IMR-90 (cell line): ENCODE data around the gene SLC5A2. TPM values are rescaled to one million over a fixed set of nuclear protein-coding genes. Genes with fewer than 3 reads are reported as not detected.

ENCODE experiments used
- ATAC-seq: fragments of 200-7000 bp; cut with Tn5 transposase; 2 replicates; pipeline ENCODE4 v1.9.1; 2020; ENCODE audit warnings: low read depth, mild to moderate bottlenecking, moderate library complexity
- BruUV-seq: library from RNA; stranded (reverse); fragments of 400-500 nt; replicated peaks from 2 replicates; lab custom pipeline; 2021; lab: Mats Ljungman, UMichigan
- CTCF ChIA-PET: fragments of 300-600 bp; formaldehyde crosslinking; extraction: SDS; loops from one replicate; lab custom pipeline; 2021; ENCODE audit warnings: antibody characterized with exemption; lab: Yijun Ruan, JAX
- POLR2A ChIA-PET: fragments of 300-600 bp; sonication (Branson Sonifier 250); formaldehyde crosslinking; loops from one replicate; lab custom pipeline; 2022; ENCODE audit warnings: antibody characterized with exemption; ENCODE audit not compliant: unreplicated experiment; lab: Charles Lee
- DNase-seq: peaks from one replicate; pipeline ENCODE4 v3.0.0; 2013
- H2AFZ ChIP-seq: replicated peaks from 2 replicates; pipeline ENCODE3; 2013; ENCODE audit warnings: low read length, mild to moderate bottlenecking; ENCODE audit not compliant: poor library complexity
- H2AK5ac ChIP-seq: 2 replicates; pipeline ENCODE4 v1.6.1; 2013; ENCODE audit warnings: low read depth, low read length, inconsistent platforms
- H2AK9ac ChIP-seq: replicated peaks from 2 replicates; pipeline ENCODE3; 2013; ENCODE audit warnings: mild to moderate bottlenecking, low read depth, low read length, moderate library complexity; ENCODE audit not compliant: poor library complexity
- H2BK120ac ChIP-seq: 2 replicates; pipeline ENCODE4 v1.6.1; 2013; ENCODE audit warnings: low read depth, low read length, inconsistent platforms
- H2BK15ac ChIP-seq: 3 replicates; pipeline ENCODE4 v1.6.1; 2013; ENCODE audit warnings: low read depth, low read length, inconsistent platforms
- H2BK20ac ChIP-seq: 2 replicates; pipeline ENCODE4 v1.6.1; 2013; ENCODE audit warnings: low read depth, mild to moderate bottlenecking, inconsistent platforms, low read length, moderate library complexity
- H2BK5ac ChIP-seq: 2 replicates; pipeline ENCODE4 v1.6.1; 2013; ENCODE audit warnings: mild to moderate bottlenecking, low read depth, low read length, inconsistent platforms; ENCODE audit not compliant: poor library complexity, severe bottlenecking
- H3K14ac ChIP-seq: replicated peaks from 2 replicates; pipeline ENCODE4 v1.6.1; 2013; ENCODE audit warnings: low read depth, low read length, inconsistent platforms
- H3K18ac ChIP-seq: 2 replicates; pipeline ENCODE4 v1.6.1; 2013; ENCODE audit warnings: low read depth, low read length, control low read depth
- H3K23ac ChIP-seq: 2 replicates; pipeline ENCODE4 v1.6.1; 2013; ENCODE audit warnings: low read depth, low read length, inconsistent platforms
- H3K27ac ChIP-seq: 2 replicates; pipeline ENCODE4 v1.5.1; 2013; ENCODE audit warnings: mild to moderate bottlenecking, control low read depth, low read length; ENCODE audit not compliant: insufficient read depth
- H3K27me3 ChIP-seq: 2 replicates; pipeline ENCODE4 v1.6.1; 2013; ENCODE audit warnings: low read length; ENCODE audit not compliant: control insufficient read depth, insufficient read depth
- H3K36me3 ChIP-seq: 2 replicates; pipeline ENCODE4 v1.6.1; 2013; ENCODE audit warnings: low read length, mixed read lengths; ENCODE audit not compliant: control insufficient read depth, insufficient read depth
- H3K4ac ChIP-seq: 2 replicates; pipeline ENCODE4 v1.6.1; 2013; ENCODE audit warnings: low read depth, low read length, inconsistent platforms
- H3K4me1 ChIP-seq: 2 replicates; pipeline ENCODE4 v1.6.1; 2013; ENCODE audit warnings: low read length, mixed read lengths; ENCODE audit not compliant: control insufficient read depth, insufficient read depth
- H3K4me2 ChIP-seq: 2 replicates; pipeline ENCODE4 v1.6.1; 2013; ENCODE audit warnings: low read depth, mild to moderate bottlenecking, control low read depth, low read length, moderate library complexity
- H3K4me3 ChIP-seq: 2 replicates; pipeline ENCODE4 v1.5.1; 2013; ENCODE audit warnings: low read depth, mild to moderate bottlenecking, control low read depth, low read length, moderate library complexity; ENCODE audit not compliant: insufficient read depth
- H3K56ac ChIP-seq: 2 replicates; pipeline ENCODE4 v1.6.1; 2013; ENCODE audit warnings: low read length, inconsistent platforms; ENCODE audit not compliant: insufficient read depth; ENCODE audit errors: extremely low read depth
- H3K79me1 ChIP-seq, 2 experiments: 2 replicates each; pipeline ENCODE4 v1.6.1; 2013; ENCODE audit warnings: low read length in 2 of 2, inconsistent platforms in 1 of 2, low read depth in 1 of 2
- H3K9ac ChIP-seq: 2 replicates; pipeline ENCODE4 v1.6.1; 2013; ENCODE audit warnings: low read depth, low read length, control low read depth
- H3K9me1 ChIP-seq: 2 replicates; pipeline ENCODE4 v1.6.1; 2013; ENCODE audit warnings: low read length, inconsistent platforms; ENCODE audit not compliant: insufficient read depth
- H3K9me3 ChIP-seq: 2 replicates; pipeline ENCODE4 v1.6.1; 2013; ENCODE audit warnings: low read length; ENCODE audit not compliant: control insufficient read depth, insufficient read depth
- H4K20me1 ChIP-seq: 2 replicates; pipeline ENCODE4 v1.6.1; 2013; ENCODE audit warnings: low read length, inconsistent platforms; ENCODE audit not compliant: insufficient read depth
- H4K5ac ChIP-seq: 2 replicates; pipeline ENCODE4 v1.6.1; 2013; ENCODE audit warnings: mild to moderate bottlenecking, low read depth, low read length, control low read depth
- H4K8ac ChIP-seq, 2 experiments: 2 replicates each; pipeline ENCODE4 v1.6.1; 2013; ENCODE audit warnings: low read depth in 2 of 2, low read length in 2 of 2, control low read depth in 1 of 2, inconsistent platforms in 1 of 2
- H4K91ac ChIP-seq: 2 replicates; pipeline ENCODE4 v1.6.1; 2013; ENCODE audit warnings: low read depth, low read length, inconsistent platforms; ENCODE audit not compliant: insufficient read depth
- MAFK ChIP-seq: IDR thresholded peaks from 2 replicates; pipeline ENCODE4 v1.6.1; 2012; ENCODE audit warnings: low read depth, low read length, improper control_type of control experiment
- NFE2L2 ChIP-seq: fragments of 150-350 bp; IDR thresholded peaks from 2 replicates; pipeline ENCODE4 v1.6.1; 2016; ENCODE audit warnings: low read depth, mild to moderate bottlenecking, low read length
- WGBS, 2 experiments: methylation state at CpG; one replicate each; pipeline versions ENCODE4 v1.1.5 to v1.1.7; 2013; ENCODE audit warnings: missing lambda C conversion rate in 2 of 2; ENCODE audit not compliant: insufficient read length in 1 of 2; ENCODE audit errors: extremely low coverage in 2 of 2; 5-methylcytosine and 5-hydroxymethylcytosine counted together
- dilution Hi-C: fragments of 300-500 bp; cut with HindIII; formaldehyde crosslinking; loops from one replicate; pipeline ENCODE4 v1.14.3; 2018; ENCODE audit warnings: low sequenced_read_pairs; ENCODE audit not compliant: unreplicated experiment
- in situ Hi-C: fragments of 300-500 bp; cut with MboI; formaldehyde crosslinking; loops from 3 replicates; pipeline ENCODE4 v1.14.3; 2019; ENCODE audit warnings: low sequenced_read_pairs, inconsistent platforms, mixed read lengths
- intact Hi-C: fragments of 100-400 bp; cut with micrococcal nuclease; formaldehyde crosslinking; loops from 2 replicates; pipeline ENCODE4 v1.10.0; 2022
- polyA plus RNA-seq, 3 experiments: library from polyadenylated mRNA; depleted of rRNA; stranded (reverse); fragments of >200 nt; gene quantifications; 2 replicates each; pipeline ENCODE4 v1.2.3, GENCODE V29; 2012; ENCODE audit warnings: low replicate concordance in 1 of 3
- total RNA-seq: library from RNA; depleted of rRNA; stranded (reverse); fragments of >200 nt; gene quantifications from 2 replicates; pipeline ENCODE4 v1.2.3, GENCODE V29; 2012

Gene SLC5A2
- total and polyA plus RNA-seq, 2 of the 4 experiments (the other 2 are of a cell fraction) = not detected

DNA sequence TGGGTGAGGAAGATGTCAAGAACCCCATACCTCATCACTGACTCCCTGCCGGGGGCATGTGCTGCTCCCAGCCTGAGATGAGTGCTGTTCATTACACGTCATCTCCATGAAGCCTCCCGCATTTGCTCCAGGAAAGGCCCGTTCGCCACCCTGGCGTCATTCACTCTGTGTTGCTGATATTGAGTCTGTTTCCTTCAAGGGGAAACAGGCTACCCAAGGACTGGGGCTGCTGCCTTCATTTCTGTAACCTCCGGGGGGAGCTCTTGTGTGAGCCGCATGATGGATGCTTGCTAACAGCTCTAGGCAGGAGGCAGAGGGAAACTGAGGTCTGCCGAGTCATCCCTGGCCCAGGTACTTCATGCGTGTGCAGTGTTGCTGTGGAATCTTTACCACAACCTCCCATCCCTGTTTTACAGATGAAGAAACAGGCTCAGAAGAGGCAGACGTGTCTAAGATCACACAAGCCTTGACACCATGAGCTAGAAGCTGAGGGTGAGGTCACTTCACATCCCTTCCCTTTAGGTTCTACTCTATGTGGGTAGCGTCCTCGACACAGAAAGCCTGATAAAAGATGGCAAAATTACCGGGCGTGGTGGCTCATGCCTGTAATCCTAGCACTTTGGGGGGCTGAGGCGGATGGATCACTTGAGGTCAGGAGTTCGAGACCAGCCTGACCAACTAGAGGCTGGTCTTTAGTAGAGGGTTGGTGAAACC lies 27.2 kb upstream of the SLC5A2 start:
- H2BK120ac ChIP-seq = no peak overlapping the region

More for the DNA sequence above, 27.2 kb upstream of the SLC5A2 start:
- Histone ChIP-seq H3K14ac (no peak overlapping the region), H2BK15ac (no peak overlapping the region), H3K27me3 (no peaks in the 10 kb centered on the region), H4K5ac (no peak overlapping the region), H3K4me2 (no peak overlapping the region), H3K23ac (no peak overlapping the region), H4K20me1 (peaks cover 40% of the 10 kb centered on the region), H3K18ac (no peak overlapping the region), H2AK5ac (no peak overlapping the region), H3K9me1 (peaks cover 30% of the 10 kb centered on the region), H3K9me3 (no peaks in the 10 kb centered on the region), H4K91ac (no peak overlapping the region), H2BK20ac (no peak overlapping the region), H3K36me3 (no peaks in the 10 kb centered on the region; the same call in 1 of the 2 replicates), H2BK5ac (no peak overlapping the region), H3K9ac (no peak overlapping the region), H3K4me1 (peaks cover 25% of the 10 kb centered on the region), H2AK9ac (peak overlapping the region; percentile 20), H3K56ac (no peak overlapping the region), H3K4me3 (no peak overlapping the region), H3K79me1 (peaks cover 16 to 76% of the 10 kb centered on the region in 2 experiments), H3K4ac (peak overlapping the region; percentile 29; the same call in 1 of the 2 replicates), H4K8ac (no peak overlapping the region), H2AFZ (no peak overlapping the region), H3K27ac (no peak overlapping the region)
- CTCF ChIA-PET = interaction anchor here (1.0 to 1.3 kb wide), 2 partner anchors 8 to 257 kb away, joined by 3 read pairs; a partner anchor contains a TSS
- DNase-seq (no peak), ATAC-seq (no peak)
- intact Hi-C loops (no loop called here), in situ Hi-C loops (loop anchor here (25.0 kb wide), 1 partner anchor 407 kb away; the partner anchor contains the start of gene ZNF267), dilution Hi-C loops (no loop called here)
- no peak for TF ChIP-seq MAFK
- no peak for TF ChIP-seq NFE2L2
- BruUV-seq = no TSS peak
- POLR2A ChIA-PET = no interaction called here
- WGBS, 2 experiments = 93% methylated on average over 5 of the region's 17 CpGs; no CpG with 5 or more reads in 1 of the 2 experiments
